NK-92 (cell line): ENCODE data around the gene PSMC5.
"Not testable (repeated sequence)": the region's sequence is repeated elsewhere in the genome, so short reads cannot be mapped to it uniquely, and the experiment has no call there.

ENCODE experiments used
- DNase-seq: peaks from one replicate; lab custom pipeline; 2025; ENCODE audit not compliant: unreplicated experiment; lab: John Stamatoyannopoulos, UW

The PSMC5 gene

GRCh38 chr17:63827002-63827800, at the start of gene PSMC5, which contains the start of gene FTSJ3:
Gene PSMC5 (plus strand): TSS chr17:63827431. CDS start chr17:63827491, 60 bp downstream.
Gene FTSJ3 (minus strand): TSS chr17:63827663. CDS start chr17:63826902, 761 bp downstream.
- DNase-seq: peak; percentile 59

- DNase-seq: no peak
Observed at GRCh38 chr17:63780507-63780906, 46.7 kb upstream of the PSMC5 start.

- DNase-seq: no peak
Observed at GRCh38 chr17:63780928-63781327, 46.3 kb upstream of the PSMC5 start.

GRCh38 chr17:63783522-63783921, 43.7 kb upstream of the PSMC5 start:
- no peak for DNase-seq

- DNase-seq: no peak
Observed at GRCh38 chr17:63785556-63785955, 41.7 kb upstream of the PSMC5 start.

- DNase-seq: no peak
Observed at GRCh38 chr17:63786117-63786516, 41.1 kb upstream of the PSMC5 start.

- DNase-seq: no peak
Observed at GRCh38 chr17:63786971-63787711, 40.1 kb upstream of the PSMC5 start.

- no peak for DNase-seq
Observed at GRCh38 chr17:63790057-63790456, 37.2 kb upstream of the PSMC5 start.

GRCh38 chr17:63792055-63792729, 35.0 kb upstream of the PSMC5 start:
- no peak for DNase-seq

- DNase-seq: not testable (repeated sequence)
Observed at GRCh38 chr17:63796375-63796774, 30.9 kb upstream of the PSMC5 start.

- DNase-seq: no peak
Observed at GRCh38 chr17:63798572-63799106, 28.6 kb upstream of the PSMC5 start.

GRCh38 chr17:63800783-63801182, 26.4 kb upstream of the PSMC5 start:
- DNase-seq: no peak

- DNase-seq: no peak
Observed at GRCh38 chr17:63804328-63804727, 22.9 kb upstream of the PSMC5 start.

- no peak for DNase-seq
Observed at GRCh38 chr17:63805591-63805990, 21.6 kb upstream of the PSMC5 start.

- DNase-seq: no peak
Observed at GRCh38 chr17:63809970-63810369, 17.3 kb upstream of the PSMC5 start.

- no peak for DNase-seq
Observed at GRCh38 chr17:63816123-63816522, 11.1 kb upstream of the PSMC5 start.

- no peak for DNase-seq
Observed at GRCh38 chr17:63816669-63817068, 10.6 kb upstream of the PSMC5 start.

GRCh38 chr17:63817736-63818385, 9.4 kb upstream of the PSMC5 start:
- no peak for DNase-seq

- no peak for DNase-seq
Observed at GRCh38 chr17:63819131-63819530, 8.1 kb upstream of the PSMC5 start.

GRCh38 chr17:63819585-63820537, 7.4 kb upstream of the PSMC5 start:
- DNase-seq: no peak
